ENCODE data around the gene ERCC6L2. TPM values are rescaled to one million over a fixed set of nuclear protein-coding genes. Genes with fewer than 3 reads are reported as not detected.

ERCC6L2 gene
- total and polyA plus RNA-seq, 2 of the 4 experiments (the other 2 are of a cell fraction) = 13.0 to 67.6 TPM

GRCh38 chr9:95890594-95890993 is 15.1 kb downstream of the ERCC6L2 start:
- Histone ChIP-seq H3K27ac (ENCODE audit: insufficient read depth, low read length) (no peak overlapping the region), H3K4me1 (ENCODE audit: control insufficient read depth, insufficient read depth, low read length) (no peaks in the 10 kb centered on the region), H3K36me3 (ENCODE audit: control insufficient read depth, insufficient read depth, low read length) (peaks cover 6% of the 10 kb centered on the region), H2AK9ac (replicated peaks; ENCODE audit: low read depth, low read length, poor library complexity) (no peak overlapping the region), H3K79me1 (ENCODE audit: low read depth in 1 of 2, low read length in 2 of 2) (peaks cover 13 to 33% of the 10 kb centered on the region in 2 experiments), H2AFZ (replicated peaks; ENCODE audit: low read length, poor library complexity) (no peak overlapping the region), H4K20me1 (ENCODE audit: insufficient read depth, low read length) (peaks cover 10% of the 10 kb centered on the region), H3K56ac (ENCODE audit: extremely low read depth, insufficient read depth, low read length) (no peak overlapping the region), H4K91ac (ENCODE audit: insufficient read depth, low read depth, low read length) (no peak overlapping the region), H3K27me3 (ENCODE audit: control insufficient read depth, insufficient read depth, low read length) (no peaks in the 10 kb centered on the region), H2BK120ac (ENCODE audit: low read depth, low read length) (no peak overlapping the region), H3K14ac (replicated peaks; ENCODE audit: low read depth, low read length) (no peak overlapping the region), H2BK5ac (ENCODE audit: low read depth, low read length, poor library complexity, severe bottlenecking) (no peak overlapping the region), H2BK20ac (ENCODE audit: low read depth, low read length) (no peak overlapping the region), H4K5ac (ENCODE audit: low read depth, low read length) (no peak overlapping the region), H3K18ac (ENCODE audit: low read depth, low read length) (no peak overlapping the region), H2BK15ac (ENCODE audit: low read depth, low read length) (no peak overlapping the region), H3K4ac (ENCODE audit: low read depth, low read length) (no peak overlapping the region), H3K23ac (ENCODE audit: low read depth, low read length) (no peak overlapping the region), H3K9ac (ENCODE audit: low read depth, low read length) (no peak overlapping the region), H2AK5ac (ENCODE audit: low read depth, low read length) (no peak overlapping the region), H3K9me1 (ENCODE audit: insufficient read depth, low read length) (0 out of 2 replicates have a peak, but pooled peaks cover 6% of the 10 kb centered on the region), H3K4me3 (ENCODE audit: insufficient read depth, low read depth, low read length) (no peak overlapping the region), H3K4me2 (ENCODE audit: low read depth, low read length) (no peak overlapping the region), H3K9me3 (ENCODE audit: control insufficient read depth, insufficient read depth, low read length) (no peaks in the 10 kb centered on the region), H4K8ac (ENCODE audit: low read depth in 2 of 2, low read length in 2 of 2) (no peak overlapping the region)
- POLR2A ChIA-PET (ENCODE audit: unreplicated experiment) = no interaction called here
- BruUV-seq (replicated peaks) = no TSS peak
- dilution Hi-C loops (cut with HindIII; ENCODE audit: low sequenced_read_pairs, unreplicated experiment) = no loop called here
- CTCF ChIA-PET = interaction anchor here (0.6 kb wide), 1 partner anchor 105 kb away, joined by 3 read pairs; no protein-coding TSS in a partner anchor
- intact Hi-C loops (cut with micrococcal nuclease) = no loop called here
- ATAC-seq (ENCODE audit: low read depth) = no peak
- in situ Hi-C loops (cut with MboI; ENCODE audit: low sequenced_read_pairs) = no loop called here
- no peak for DNase-seq
- TF ChIP-seq CHD1 (IDR thresholded peaks at IDR 0.05; ENCODE audit: low read depth, low read length) = no peak
- TF ChIP-seq MAFK (IDR thresholded peaks at IDR 0.05; ENCODE audit: low read depth, low read length) = no peak
- TF ChIP-seq, protein P1, sequence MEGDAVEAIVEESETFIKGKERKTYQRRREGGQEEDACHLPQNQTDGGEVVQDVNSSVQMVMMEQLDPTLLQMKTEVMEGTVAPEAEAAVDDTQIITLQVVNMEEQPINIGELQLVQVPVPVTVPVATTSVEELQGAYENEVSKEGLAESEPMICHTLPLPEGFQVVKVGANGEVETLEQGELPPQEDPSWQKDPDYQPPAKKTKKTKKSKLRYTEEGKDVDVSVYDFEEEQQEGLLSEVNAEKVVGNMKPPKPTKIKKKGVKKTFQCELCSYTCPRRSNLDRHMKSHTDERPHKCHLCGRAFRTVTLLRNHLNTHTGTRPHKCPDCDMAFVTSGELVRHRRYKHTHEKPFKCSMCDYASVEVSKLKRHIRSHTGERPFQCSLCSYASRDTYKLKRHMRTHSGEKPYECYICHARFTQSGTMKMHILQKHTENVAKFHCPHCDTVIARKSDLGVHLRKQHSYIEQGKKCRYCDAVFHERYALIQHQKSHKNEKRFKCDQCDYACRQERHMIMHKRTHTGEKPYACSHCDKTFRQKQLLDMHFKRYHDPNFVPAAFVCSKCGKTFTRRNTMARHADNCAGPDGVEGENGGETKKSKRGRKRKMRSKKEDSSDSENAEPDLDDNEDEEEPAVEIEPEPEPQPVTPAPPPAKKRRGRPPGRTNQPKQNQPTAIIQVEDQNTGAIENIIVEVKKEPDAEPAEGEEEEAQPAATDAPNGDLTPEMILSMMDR (conservative IDR thresholded peaks at IDR 0.05; ENCODE audit: low read depth, low read length) = no peak
- TF ChIP-seq MXI1 (IDR thresholded peaks at IDR 0.05; ENCODE audit: borderline replicate concordance, low read depth, low read length) = no peak
- TF ChIP-seq USF2 (IDR thresholded peaks at IDR 0.05; ENCODE audit: low read depth, low read length) = no peak
- no peak for TF ChIP-seq CEBPB (IDR thresholded peaks at IDR 0.05; ENCODE audit: low read depth, low read length)
- no CpG with 5 or more reads among the region's 4 CpGs for WGBS, 2 experiments (ENCODE audit: extremely low coverage in 2 of 2, insufficient read length in 1 of 2)
